Measurements from ENCODE around the gene TMEM134. TPM values are rescaled to one million over a fixed set of nuclear protein-coding genes. Genes with fewer than 3 reads are reported as not detected.

TMEM134 gene
- total and polyA plus RNA-seq, 2 of the 4 experiments (the other 2 are of a cell fraction): 12.5 to 55.0 TPM

- Histone ChIP-seq H3K23ac (ENCODE audit: low read depth, low read length) (no peak overlapping the region), H4K8ac (ENCODE audit: low read depth in 2 of 2, low read length in 2 of 2) (no peak overlapping the region), H4K5ac (ENCODE audit: low read depth, low read length) (no peak overlapping the region), H2AK9ac (replicated peaks; ENCODE audit: low read depth, low read length, poor library complexity) (no peak overlapping the region), H3K9ac (ENCODE audit: low read depth, low read length) (no peak overlapping the region), H2AK5ac (ENCODE audit: low read depth, low read length) (no peak overlapping the region), H3K9me3 (ENCODE audit: control insufficient read depth, insufficient read depth, low read length) (no peaks in the 10 kb centered on the region), H2BK5ac (ENCODE audit: low read depth, low read length, poor library complexity, severe bottlenecking) (no peak overlapping the region), H4K20me1 (ENCODE audit: insufficient read depth, low read length) (no peaks in the 10 kb centered on the region; the same call in 1 of the 2 replicates), H2AFZ (replicated peaks; ENCODE audit: low read length, poor library complexity) (no peak overlapping the region), H3K9me1 (ENCODE audit: insufficient read depth, low read length) (peaks cover 8% of the 10 kb centered on the region), H3K79me1 (ENCODE audit: low read depth in 1 of 2, low read length in 2 of 2) (peaks cover 11 to 29% of the 10 kb centered on the region in 2 experiments), H3K27me3 (ENCODE audit: control insufficient read depth, insufficient read depth, low read length) (no peaks in the 10 kb centered on the region), H3K4me1 (ENCODE audit: control insufficient read depth, insufficient read depth, low read length) (peaks cover 5% of the 10 kb centered on the region), H3K14ac (replicated peaks; ENCODE audit: low read depth, low read length) (no peak overlapping the region), H3K4me3 (ENCODE audit: insufficient read depth, low read depth, low read length) (no peak overlapping the region), H2BK20ac (ENCODE audit: low read depth, low read length) (no peak overlapping the region), H3K4ac (ENCODE audit: low read depth, low read length) (no peak overlapping the region), H2BK120ac (ENCODE audit: low read depth, low read length) (no peak overlapping the region), H3K4me2 (ENCODE audit: low read depth, low read length) (no peak overlapping the region), H3K36me3 (ENCODE audit: control insufficient read depth, insufficient read depth, low read length) (peaks cover 30% of the 10 kb centered on the region), H4K91ac (ENCODE audit: insufficient read depth, low read depth, low read length) (no peak overlapping the region), H3K56ac (ENCODE audit: extremely low read depth, insufficient read depth, low read length) (no peak overlapping the region), H2BK15ac (ENCODE audit: low read depth, low read length) (no peak overlapping the region), H3K27ac (ENCODE audit: insufficient read depth, low read length) (no peak overlapping the region), H3K18ac (ENCODE audit: low read depth, low read length) (no peak overlapping the region)
- no peak for ATAC-seq (ENCODE audit: low read depth)
- BruUV-seq (replicated peaks): no TSS peak
- POLR2A ChIA-PET (ENCODE audit: unreplicated experiment): no interaction called here
- intact Hi-C loops (cut with micrococcal nuclease) (no loop called here), in situ Hi-C loops (cut with MboI; ENCODE audit: low sequenced_read_pairs) (no loop called here), dilution Hi-C loops (cut with HindIII; ENCODE audit: low sequenced_read_pairs, unreplicated experiment) (no loop called here)
- TF ChIP-seq CEBPB (IDR thresholded peaks at IDR 0.05; ENCODE audit: low read depth, low read length): no peak
- TF ChIP-seq FOS (IDR thresholded peaks at IDR 0.05; ENCODE audit: low read depth, low read length): no peak
- TF ChIP-seq RFX5 (IDR thresholded peaks at IDR 0.05; ENCODE audit: low read depth, low read length): no peak
- TF ChIP-seq POLR2A (IDR thresholded peaks at IDR 0.05; ENCODE audit: low read depth, low read length): no peak
- no peak for TF ChIP-seq CHD1 (IDR thresholded peaks at IDR 0.05; ENCODE audit: low read depth, low read length)
- no peak for TF ChIP-seq NFE2L2 (IDR thresholded peaks at IDR 0.05; ENCODE audit: low read depth, low read length)
- TF ChIP-seq, protein P1, sequence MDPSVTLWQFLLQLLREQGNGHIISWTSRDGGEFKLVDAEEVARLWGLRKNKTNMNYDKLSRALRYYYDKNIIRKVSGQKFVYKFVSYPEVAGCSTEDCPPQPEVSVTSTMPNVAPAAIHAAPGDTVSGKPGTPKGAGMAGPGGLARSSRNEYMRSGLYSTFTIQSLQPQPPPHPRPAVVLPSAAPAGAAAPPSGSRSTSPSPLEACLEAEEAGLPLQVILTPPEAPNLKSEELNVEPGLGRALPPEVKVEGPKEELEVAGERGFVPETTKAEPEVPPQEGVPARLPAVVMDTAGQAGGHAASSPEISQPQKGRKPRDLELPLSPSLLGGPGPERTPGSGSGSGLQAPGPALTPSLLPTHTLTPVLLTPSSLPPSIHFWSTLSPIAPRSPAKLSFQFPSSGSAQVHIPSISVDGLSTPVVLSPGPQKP (IDR thresholded peaks at IDR 0.05; ENCODE audit: borderline replicate concordance, low read depth, low read length): no peak
- no peak for TF ChIP-seq MAZ (IDR thresholded peaks at IDR 0.05; ENCODE audit: borderline replicate concordance, low read depth, low read length)
- TF ChIP-seq MXI1 (IDR thresholded peaks at IDR 0.05; ENCODE audit: borderline replicate concordance, low read depth, low read length): no peak
- no peak for TF ChIP-seq USF2 (IDR thresholded peaks at IDR 0.05; ENCODE audit: low read depth, low read length)
- TF ChIP-seq, protein P2, sequence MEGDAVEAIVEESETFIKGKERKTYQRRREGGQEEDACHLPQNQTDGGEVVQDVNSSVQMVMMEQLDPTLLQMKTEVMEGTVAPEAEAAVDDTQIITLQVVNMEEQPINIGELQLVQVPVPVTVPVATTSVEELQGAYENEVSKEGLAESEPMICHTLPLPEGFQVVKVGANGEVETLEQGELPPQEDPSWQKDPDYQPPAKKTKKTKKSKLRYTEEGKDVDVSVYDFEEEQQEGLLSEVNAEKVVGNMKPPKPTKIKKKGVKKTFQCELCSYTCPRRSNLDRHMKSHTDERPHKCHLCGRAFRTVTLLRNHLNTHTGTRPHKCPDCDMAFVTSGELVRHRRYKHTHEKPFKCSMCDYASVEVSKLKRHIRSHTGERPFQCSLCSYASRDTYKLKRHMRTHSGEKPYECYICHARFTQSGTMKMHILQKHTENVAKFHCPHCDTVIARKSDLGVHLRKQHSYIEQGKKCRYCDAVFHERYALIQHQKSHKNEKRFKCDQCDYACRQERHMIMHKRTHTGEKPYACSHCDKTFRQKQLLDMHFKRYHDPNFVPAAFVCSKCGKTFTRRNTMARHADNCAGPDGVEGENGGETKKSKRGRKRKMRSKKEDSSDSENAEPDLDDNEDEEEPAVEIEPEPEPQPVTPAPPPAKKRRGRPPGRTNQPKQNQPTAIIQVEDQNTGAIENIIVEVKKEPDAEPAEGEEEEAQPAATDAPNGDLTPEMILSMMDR (conservative IDR thresholded peaks at IDR 0.05; ENCODE audit: low read depth, low read length): no peak
- no peak for TF ChIP-seq BHLHE40 (IDR thresholded peaks at IDR 0.05; ENCODE audit: low read depth, low read length)
- no peak for TF ChIP-seq SMC3 (IDR thresholded peaks at IDR 0.05; ENCODE audit: low read depth, low read length)
- no peak for TF ChIP-seq RCOR1 (IDR thresholded peaks at IDR 0.05; ENCODE audit: insufficient replicate concordance, low read length)
- no peak for DNase-seq
- CTCF ChIA-PET: no interaction called here
- WGBS, 2 experiments (ENCODE audit: extremely low coverage in 2 of 2, insufficient read length in 1 of 2): 93% methylated on average over 7 of the region's 24 CpGs; no CpG with 5 or more reads in 1 of the 2 experiments
Measured at GRCh38 chr11:67431346-67432249, 37.5 kb downstream of the TMEM134 start.

All from IMR-90 (cell line).